Heart left ventricle (tissue), 13 donors: Measurements from ENCODE around the gene ZNF689.

Source experiments
- CTCF ChIP-seq, 12 donors: fragments of 200-600 bp; sonication (generic) in 4 of 12; IDR thresholded peaks; one replicate each; pipeline versions ENCODE4 v1.5.0 to v1.8.0; 2018 to 2022; ENCODE audit warnings: antibody characterized with exemption in 12 of 12, mild to moderate bottlenecking in 5 of 12
- POLR2A ChIP-seq, 2 donors: fragments of 450-650 bp; IDR thresholded peaks; one replicate each; pipeline ENCODE4 v1.6.1; 2017; ENCODE audit warnings: antibody characterized with exemption in 2 of 2, mild to moderate bottlenecking in 2 of 2, moderate library complexity in 2 of 2
- donor health status: ischemic (EF 13 %, LVEDD 7.1; RV severe dilation, severe dysfunction).
- donor health status: DM: no; HTN: yes; CAD: no.
- donor health status: DM: no; HTN: no; CAD: no.
- donor health status: ischemic (EF 25% LVEDD 6.9; RV normal size, moderate dysfunction).
- donor health status: ischemic (EF 25% LVEDD 5.7; RV mildly dilated, moderate dysfunction).
- donor health status: ischemic (EF 35%, LVEDD 5.7; RV mildly dilated, moderate dysfunction).
- donor health status: nonischemic (EF 11% LVEDD 7.7; RV severe dilation, severe dysfunction).
- donor health status: DM: yes; HTN: yes; CAD: no.
- donor health status: PGD.
- donor health status: ischemic (EF 29% LVEDD 5.4; RV normal size, mild dysfunction).
- donor health status: nonischemic (EF 23%, LVEDD 6.1; RV moderate dilation, normal function).

DNA sequence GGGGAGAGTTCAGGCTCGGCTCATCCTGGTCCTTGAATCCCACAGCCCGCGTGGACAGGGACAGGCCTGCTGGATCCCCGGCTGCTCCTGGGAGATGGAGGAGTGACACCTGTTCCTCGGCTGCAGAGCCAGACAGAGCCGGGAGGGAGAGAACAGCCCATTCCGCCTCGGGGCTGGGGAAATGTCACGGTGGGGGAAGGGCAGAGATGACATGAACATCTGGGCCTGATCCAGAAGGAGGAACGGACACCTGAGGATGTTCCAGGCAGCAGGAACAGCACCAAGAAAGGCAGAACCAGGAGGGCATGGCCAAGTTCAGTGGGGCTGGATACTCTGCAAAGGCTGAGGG, 54.1 kb downstream of the ZNF689 start:
- no peak for TF ChIP-seq CTCF (IDR thresholded peaks at IDR 0.05)
- no peak for TF ChIP-seq POLR2A (IDR thresholded peaks at IDR 0.05)
